GM12864 (cell line): Measurements from ENCODE around the gene DLL3.
"Not testable (repeated sequence)": the region's sequence is repeated elsewhere in the genome, so short reads cannot be mapped to it uniquely, and the experiment has no call there.

Experiments
- DNase-seq: peaks from one replicate; pipeline ENCODE4 v3.0.0-alpha.2; 2011; ENCODE audit warnings: low read depth
- H3K4me3 ChIP-seq: 2 replicates; pipeline ENCODE4 v1.5.1; 2011; ENCODE audit warnings: mild to moderate bottlenecking, low read depth, low read length, control low read depth
- CTCF ChIP-seq: IDR thresholded peaks from 2 replicates; pipeline ENCODE4 v1.5.1; 2011; ENCODE audit warnings: low read depth, mild to moderate bottlenecking, moderate library complexity, low read length, control low read depth, inconsistent platforms; ENCODE audit errors: missing control alignments

Gene DLL3

DNA sequence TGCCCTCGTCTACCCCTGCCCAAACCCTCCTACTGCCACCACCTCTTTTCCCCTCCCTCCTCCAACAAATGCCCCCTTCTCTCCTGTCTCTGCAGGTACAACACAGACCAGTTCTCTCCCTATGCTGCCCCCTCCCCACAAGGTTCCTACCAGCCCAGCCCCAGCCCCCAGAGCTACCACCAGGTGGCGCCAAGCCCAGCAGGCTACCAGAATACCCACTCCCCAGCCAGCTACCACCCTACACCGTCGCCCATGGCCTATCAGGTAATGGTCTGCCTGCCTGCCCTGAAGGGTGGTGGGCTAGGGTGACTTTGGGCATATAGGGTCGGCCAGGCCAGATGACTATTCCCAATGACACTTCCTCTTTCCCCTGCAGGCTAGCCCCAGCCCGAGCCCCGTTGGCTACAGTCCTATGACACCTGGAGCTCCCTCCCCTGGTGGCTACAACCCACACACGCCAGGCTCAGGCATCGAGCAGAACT lies 24.6 kb upstream of the DLL3 start:
- H3K4me3 ChIP-seq, result no peak overlapping the region
- no peak for DNase-seq
- TF ChIP-seq CTCF, result peak; percentile 83

- no peak for TF ChIP-seq CTCF
- no peak for DNase-seq
- H3K4me3 ChIP-seq, result no peak overlapping the region
Observed at GRCh38 chr19:39475748-39476147, 23.0 kb upstream of the DLL3 start.

GRCh38 chr19:39479319-39479801 lies 19.4 kb upstream of the DLL3 start:
- DNase-seq, H3K4me3 ChIP-seq: not testable (repeated sequence)

DNA sequence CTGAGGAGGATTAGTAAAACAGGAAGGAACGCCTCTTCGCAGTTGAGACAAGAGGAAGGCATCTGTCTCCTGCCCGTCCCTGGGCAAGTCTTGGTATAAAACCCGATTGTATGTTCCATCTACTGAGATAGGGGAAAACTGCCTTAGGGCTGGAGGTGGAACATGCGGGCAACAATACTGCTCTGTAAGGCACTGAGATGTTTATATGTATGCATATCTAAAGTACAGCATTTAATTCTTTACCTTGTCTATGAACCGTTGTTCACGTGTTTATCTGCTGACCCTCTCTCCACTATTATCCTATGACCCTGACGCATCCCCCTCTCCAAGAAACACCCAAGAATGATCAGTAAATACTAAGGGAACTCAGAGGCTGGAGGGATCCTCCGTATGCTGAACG lies 18.8 kb upstream of the DLL3 start:
- peak overlapping the region; percentile 72 for H3K4me3 ChIP-seq
- DNase-seq, result no peak
- TF ChIP-seq CTCF, result no peak

DNA sequence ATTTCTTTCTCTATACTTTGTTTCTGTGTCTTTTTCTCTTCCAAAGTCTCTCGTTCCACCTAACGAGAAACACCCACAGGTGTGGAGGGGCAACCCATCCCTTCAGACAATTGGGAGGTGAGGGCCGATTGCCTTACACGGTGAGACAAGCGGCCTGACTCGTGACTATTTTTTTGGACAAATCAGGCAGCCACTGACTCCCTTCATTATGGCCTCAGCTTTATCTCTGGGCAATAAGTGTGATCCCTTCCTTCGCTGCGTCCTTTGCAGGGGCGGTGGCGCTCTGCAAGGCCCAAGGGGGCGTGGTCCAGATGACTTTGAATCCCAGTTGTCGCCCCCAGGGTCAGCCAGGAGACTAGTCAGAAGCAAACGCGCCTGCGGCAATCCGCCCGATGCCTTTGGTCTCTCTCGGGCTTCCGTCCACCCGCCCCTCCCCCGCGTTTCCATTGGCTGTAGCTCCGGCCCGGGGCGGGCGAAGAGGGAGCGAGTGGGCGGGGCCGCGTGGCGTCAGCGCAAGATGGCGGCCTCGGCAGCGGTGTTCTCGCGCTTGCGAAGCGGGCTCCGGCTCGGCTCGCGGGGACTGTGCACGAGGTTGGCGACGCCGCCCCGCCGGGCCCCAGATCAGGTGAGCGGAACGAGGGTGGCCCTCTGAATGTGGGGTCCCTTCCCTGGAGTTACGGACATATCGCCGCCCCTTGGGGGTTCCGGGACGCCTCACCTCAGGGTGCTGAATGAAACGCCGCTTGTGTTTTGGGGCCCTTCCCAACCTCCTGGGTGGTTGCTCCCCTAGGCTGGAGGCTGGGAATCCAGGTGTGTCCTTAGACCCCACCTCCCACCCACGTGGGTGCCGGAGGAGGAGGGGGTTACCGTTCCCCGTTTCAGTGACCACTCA lies 18.2 kb upstream of the DLL3 start, which contains the start of gene TIMM50:
Gene TIMM50, plus strand, starts transcription at position 502 of the 892 bp plus-strand sequence. Its CDS starts 16 bp downstream, at position 518.
- DNase-seq, result peak; percentile 84
- peak within 1 kb of the TSS; percentile 72 for H3K4me3 ChIP-seq
- no peak for TF ChIP-seq CTCF

DNA sequence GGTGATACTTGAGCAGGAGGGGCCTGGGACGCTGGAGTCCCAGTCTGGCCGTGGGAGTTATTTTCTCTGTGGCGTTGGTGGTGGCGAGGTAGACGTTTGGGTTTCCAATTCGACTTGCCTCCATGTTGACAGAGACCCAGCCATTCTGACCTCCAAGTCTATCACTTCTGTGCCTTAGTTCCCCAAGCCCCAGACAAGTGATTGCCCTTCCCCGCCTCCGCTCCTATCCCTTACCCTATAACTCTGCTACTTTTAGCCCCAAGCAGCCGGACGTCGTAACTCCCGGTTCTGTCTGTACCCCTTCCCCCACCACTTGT lies 17.6 kb upstream of the DLL3 start:
- no peak for DNase-seq
- peak overlapping the region; percentile 72 for H3K4me3 ChIP-seq
- TF ChIP-seq CTCF, result no peak

GRCh38 chr19:39481676-39482075 lies 17.1 kb upstream of the DLL3 start:
- peak overlapping the region; percentile 72 for H3K4me3 ChIP-seq
- no peak for TF ChIP-seq CTCF
- DNase-seq, result no peak
